H9 (cell line): ENCODE data around the gene GPR151. TPM values are rescaled to one million over a fixed set of nuclear protein-coding genes. Genes with fewer than 3 reads are reported as not detected.

Experiments
- DNase-seq: peaks from one replicate; pipeline ENCODE4 v3.0.0-alpha.2; 2017
- H2AFZ ChIP-seq: one replicate; pipeline ENCODE4 v1.6.1; 2013; ENCODE audit warnings: mild to moderate bottlenecking, low read length, control low read depth, moderate library complexity
- H2AK5ac ChIP-seq: 2 replicates; pipeline ENCODE4 v1.6.1; 2013; ENCODE audit warnings: low read length, control low read depth, mixed read lengths; ENCODE audit not compliant: insufficient read length
- H2BK120ac ChIP-seq: one replicate; pipeline ENCODE4 v1.6.1; 2013; ENCODE audit warnings: low read depth, mild to moderate bottlenecking, low read length, control low read depth, inconsistent platforms; ENCODE audit not compliant: poor library complexity, severe bottlenecking
- H2BK12ac ChIP-seq: 2 replicates; pipeline ENCODE4 v1.6.1; 2013; ENCODE audit warnings: low read length, control low read depth, mixed read lengths, low read depth; ENCODE audit not compliant: insufficient read length
- H2BK15ac ChIP-seq: 2 replicates; pipeline ENCODE4 v1.6.1; 2013; ENCODE audit warnings: low read depth, low read length, control low read depth
- H2BK20ac ChIP-seq: one replicate; pipeline ENCODE4 v1.6.1; 2013; ENCODE audit warnings: low read depth, mild to moderate bottlenecking, low read length, control low read depth, inconsistent platforms; ENCODE audit not compliant: poor library complexity, severe bottlenecking
- H2BK5ac ChIP-seq: 2 replicates; pipeline ENCODE4 v1.6.1; 2013; ENCODE audit warnings: low read length, control low read depth, mixed read lengths; ENCODE audit not compliant: insufficient read length
- H3K14ac ChIP-seq: 2 replicates; pipeline ENCODE4 v1.6.1; 2013; ENCODE audit warnings: low read length, control low read depth; ENCODE audit not compliant: insufficient read depth
- H3K18ac ChIP-seq: 2 replicates; pipeline ENCODE4 v1.6.1; 2013; ENCODE audit warnings: low read depth, mild to moderate bottlenecking, mixed read lengths, low read length, control low read depth; ENCODE audit not compliant: insufficient read length
- H3K23ac ChIP-seq: 2 replicates; pipeline ENCODE4 v1.6.1; 2013; ENCODE audit warnings: low read length, control low read depth, mixed read lengths, low read depth; ENCODE audit not compliant: insufficient read length
- H3K23me2 ChIP-seq: 2 replicates; pipeline ENCODE4 v1.6.1; 2013; ENCODE audit warnings: low read depth, mild to moderate bottlenecking, mixed read lengths, low read length, control low read depth; ENCODE audit not compliant: insufficient read length, poor library complexity, severe bottlenecking
- H3K27ac ChIP-seq: 2 replicates; pipeline ENCODE4 v1.5.1; 2013; ENCODE audit warnings: low read length, control low read depth, mixed read lengths, low read depth; ENCODE audit not compliant: insufficient read length
- H3K27me3 ChIP-seq: 2 replicates; pipeline ENCODE4 v1.6.1; 2013; ENCODE audit warnings: low read length, control low read depth, inconsistent platforms; ENCODE audit not compliant: insufficient read depth
- H3K4ac ChIP-seq: 2 replicates; pipeline ENCODE4 v1.6.1; 2013; ENCODE audit warnings: low read depth, mild to moderate bottlenecking, control low read depth, inconsistent platforms, low read length, moderate library complexity
- H3K4me1 ChIP-seq: 2 replicates; pipeline ENCODE4 v1.6.1; 2013; ENCODE audit warnings: low read length, control low read depth, inconsistent platforms; ENCODE audit not compliant: insufficient read depth
- H3K4me2 ChIP-seq: 2 replicates; pipeline ENCODE4 v1.6.1; 2013; ENCODE audit warnings: low read length, control low read depth, mixed read lengths; ENCODE audit not compliant: insufficient read length, insufficient read depth
- H3K56ac ChIP-seq: 2 replicates; pipeline ENCODE4 v1.6.1; 2013; ENCODE audit warnings: low read depth, mild to moderate bottlenecking, mixed read lengths, low read length, control low read depth; ENCODE audit not compliant: insufficient read length
- H3K79me1 ChIP-seq: 2 replicates; pipeline ENCODE4 v1.6.1; 2013; ENCODE audit warnings: low read depth, mild to moderate bottlenecking, moderate library complexity, low read length, control low read depth, inconsistent platforms; ENCODE audit not compliant: insufficient read depth, poor library complexity, severe bottlenecking
- H3K79me2 ChIP-seq: 2 replicates; pipeline ENCODE4 v1.6.1; 2013; ENCODE audit warnings: low read length, control low read depth, inconsistent platforms; ENCODE audit not compliant: insufficient read depth
- H3K9ac ChIP-seq: 2 replicates; pipeline ENCODE4 v1.6.1; 2013; ENCODE audit warnings: low read length, control low read depth, mixed read lengths; ENCODE audit not compliant: insufficient read length; ENCODE audit errors: extremely low read depth
- H3K9me3 ChIP-seq: one replicate; pipeline ENCODE4 v1.6.1; 2013; ENCODE audit warnings: low read depth, low read length, inconsistent platforms; ENCODE audit not compliant: control insufficient read depth
- H3T11ph ChIP-seq: one replicate; pipeline ENCODE4 v1.6.1; 2013; ENCODE audit warnings: mild to moderate bottlenecking, low read length, control low read depth, inconsistent platforms
- H4K20me1 ChIP-seq: one replicate; pipeline ENCODE4 v1.6.1; 2013; ENCODE audit not compliant: control insufficient read depth, insufficient read length, insufficient read depth
- H4K5ac ChIP-seq: 2 replicates; pipeline ENCODE4 v1.6.1; 2013; ENCODE audit warnings: low read depth, mild to moderate bottlenecking, mixed read lengths, low read length, control low read depth; ENCODE audit not compliant: insufficient read length
- H4K8ac ChIP-seq: replicated peaks from 2 replicates; pipeline ENCODE4 v1.6.1; 2013; ENCODE audit warnings: low read length, control low read depth, mixed read lengths, low read depth; ENCODE audit not compliant: insufficient read length
- H4K91ac ChIP-seq: 2 replicates; pipeline ENCODE4 v1.6.1; 2013; ENCODE audit warnings: low read depth, mild to moderate bottlenecking, moderate library complexity, mixed read lengths, low read length, control low read depth; ENCODE audit not compliant: insufficient read length
- H3K27ac Mint-ChIP-seq, 3 experiments: 2 replicates in 2 of 3; 3 replicates in 1 of 3; pipeline ENCODE4 v1.8.0; 2020 to 2021; ENCODE audit warnings: mixed read lengths in 3 of 3, mild to moderate bottlenecking in 1 of 3, moderate library complexity in 1 of 3
- H3K27me3 Mint-ChIP-seq: 2 replicates; pipeline ENCODE4 v1.8.0; 2021; ENCODE audit warnings: low read depth, mild to moderate bottlenecking, moderate library complexity, mixed read lengths
- H3K36me3 Mint-ChIP-seq, 3 experiments: 2 replicates in 2 of 3; 3 replicates in 1 of 3; pipeline ENCODE4 v1.8.0; 2020 to 2021; ENCODE audit warnings: low read depth in 3 of 3, mixed read lengths in 3 of 3; ENCODE audit not compliant: insufficient read depth in 1 of 3
- H3K4me1 Mint-ChIP-seq, 2 experiments: 2 replicates each; pipeline ENCODE4 v1.8.0; 2020; ENCODE audit warnings: mixed read lengths in 2 of 2
- H3K4me3 Mint-ChIP-seq, 2 experiments: 2 replicates in 1 of 2; 3 replicates in 1 of 2; pipeline ENCODE4 v1.8.0; 2020 to 2021; ENCODE audit warnings: mild to moderate bottlenecking in 2 of 2, mixed read lengths in 2 of 2, moderate library complexity in 1 of 2
- H3K9me3 Mint-ChIP-seq, 2 experiments: 2 replicates in 1 of 2; 3 replicates in 1 of 2; pipeline ENCODE4 v1.8.0; 2020; ENCODE audit warnings: mild to moderate bottlenecking in 2 of 2, mixed read lengths in 2 of 2, moderate library complexity in 1 of 2
- CTCF ChIP-seq: fragments of 200-600 bp; sonication (generic); conservative IDR thresholded peaks from 3 replicates; pipeline ENCODE4 v1.8.0; 2021; ENCODE audit warnings: antibody characterized with exemption, mild to moderate bottlenecking
- WGBS: extraction: QIAGEN DNeasy Blood & Tissue Kit; methylation state at CpG from one replicate; pipeline ENCODE4 v1.1.7; 2013; ENCODE audit warnings: missing lambda C conversion rate, low lambda C conversion rate, mixed read lengths; ENCODE audit not compliant: insufficient read length; ENCODE audit errors: extremely low coverage; 5-methylcytosine and 5-hydroxymethylcytosine counted together
- total RNA-seq: library from RNA; stranded (reverse); gene quantifications from 2 replicates; pipeline ENCODE4 v1.2.1, GENCODE V29; 2021

The GPR151 gene
- total RNA-seq, 1 experiment from 2014 or later: not detected

GRCh38 chr5:146528236-146528635, 12.2 kb upstream of the GPR151 start:
- H4K91ac ChIP-seq: no peak overlapping the region
- H3K79me2 ChIP-seq: no peaks in the 10 kb centered on the region
- no peak overlapping the region for H2BK120ac ChIP-seq
- H3K4me2 ChIP-seq: no peak overlapping the region
- H3K27ac ChIP-seq: no peak overlapping the region
- no peak overlapping the region for H2BK12ac ChIP-seq
- no peak for DNase-seq
- H2BK20ac ChIP-seq: no peak overlapping the region
- H3K79me1 ChIP-seq: no peaks in the 10 kb centered on the region
- Mint-ChIP-seq H3K27ac (no peak overlapping the region), H3K36me3 (no peaks in the 10 kb centered on the region), H3K4me1 (peaks cover 2 to 6% of the 10 kb centered on the region in 2 experiments; a peak in 3 of 4 replicates), H3K27me3 (no peaks in the 10 kb centered on the region), H3K4me3 (no peak overlapping the region), H3K9me3 (no peaks in the 10 kb centered on the region)
- H3K4ac ChIP-seq: no peak overlapping the region
- no peak overlapping the region for H2AK5ac ChIP-seq
- H4K8ac ChIP-seq: no peak overlapping the region
- no peaks in the 10 kb centered on the region for H3K27me3 ChIP-seq
- no peak overlapping the region for H3K14ac ChIP-seq
- no peak overlapping the region for H2BK5ac ChIP-seq
- TF ChIP-seq CTCF: peak; percentile 37; the same call in 2 of the 3 replicates
- H4K20me1 ChIP-seq: no peaks in the 10 kb centered on the region
- no peak overlapping the region for H3T11ph ChIP-seq
- no peaks in the 10 kb centered on the region for H3K9me3 ChIP-seq
- no peak overlapping the region for H3K18ac ChIP-seq
- H3K4me1 ChIP-seq: no peaks in the 10 kb centered on the region; the same call in 1 of the 2 replicates
- no peak overlapping the region for H2AFZ ChIP-seq
- no peaks in the 10 kb centered on the region for H3K23me2 ChIP-seq
- no peak overlapping the region for H3K23ac ChIP-seq
- no peak overlapping the region for H3K56ac ChIP-seq
- H2BK15ac ChIP-seq: no peak overlapping the region
- no peak overlapping the region for H3K9ac ChIP-seq
- no CpG with 5 or more reads among the region's 4 CpGs for WGBS
- no peak overlapping the region for H4K5ac ChIP-seq
